GM12878 (cell line): ENCODE results near the gene KRIT1. TPM values are rescaled to one million over a fixed set of nuclear protein-coding genes. Genes with fewer than 3 reads are reported as not detected.

Experiments used
- ATAC-seq: fragments of 200-7000 bp; cut with Tn5 transposase; 3 replicates; pipeline ENCODE4 v1.9.1; 2020; ENCODE audit warnings: mild to moderate bottlenecking, moderate library complexity
- BruUV-seq: library from RNA; stranded (reverse); fragments of 400-500 nt; replicated peaks from 2 replicates; lab custom pipeline; 2021; lab: Mats Ljungman, UMichigan
- CTCF ChIA-PET: fragments of 300-600 bp; sonication (Branson Sonifier 250); formaldehyde crosslinking; extraction: SDS; loops from one replicate; lab custom pipeline; 2021; ENCODE audit warnings: inconsistent platforms; lab: Yijun Ruan, JAX
- POLR2A ChIA-PET: fragments of 350-600 bp; formaldehyde crosslinking; extraction: SDS; loops from one replicate; lab custom pipeline; 2021; ENCODE audit warnings: inconsistent platforms; lab: Charles Lee
- RAD21 ChIA-PET: fragments of 300-600 bp; sonication (Branson Sonifier 250); formaldehyde crosslinking; loops from one replicate; lab custom pipeline; 2023; ENCODE audit warnings: antibody characterized with exemption; ENCODE audit not compliant: unreplicated experiment; lab: Charles Lee
- SMC1A ChIA-PET: fragments of 300-600 bp; sonication (Branson Sonifier 250); formaldehyde crosslinking; loops from one replicate; lab custom pipeline; 2023; ENCODE audit not compliant: unreplicated experiment, uncharacterized antibody; lab: Charles Lee
- DNase-seq: peaks from one replicate; pipeline ENCODE4 v3.0.0-alpha.2; 2011; ENCODE audit warnings: low read depth, low spot score
- FAIRE-seq: peaks from 3 replicates; lab custom pipeline; 2011; peaks lifted over from hg19 to GRCh38; lab: Jason Lieb, UNC
- H2AFZ ChIP-seq: 2 replicates; pipeline ENCODE4 v1.6.0; 2011; ENCODE audit warnings: low read depth, low read length, control low read depth; ENCODE audit not compliant: control insufficient read depth
- H3K27ac ChIP-seq: 2 replicates; pipeline ENCODE4 v1.5.1; 2011; ENCODE audit warnings: control low read depth; ENCODE audit not compliant: control insufficient read depth, insufficient read depth
- H3K27me3 ChIP-seq, 2 experiments: replicated peaks in 1 of 2; 2 replicates each; pipeline versions ENCODE4 v1.6.0 to v1.6.1; 2011; ENCODE audit warnings: low read length in 1 of 2; ENCODE audit not compliant: control insufficient read depth in 2 of 2, insufficient read depth in 2 of 2
- H3K36me3 ChIP-seq, 2 experiments: 2 replicates each; pipeline ENCODE4 v1.5.1; 2011; ENCODE audit warnings: low read length in 1 of 2; ENCODE audit not compliant: control insufficient read depth in 2 of 2, insufficient read depth in 2 of 2
- H3K4me1 ChIP-seq: 2 replicates; pipeline ENCODE4 v1.6.1; 2011; ENCODE audit warnings: mild to moderate bottlenecking, low read length, moderate library complexity, mixed read lengths; ENCODE audit not compliant: control insufficient read depth, insufficient read depth
- H3K4me2 ChIP-seq: 2 replicates; pipeline ENCODE4 v1.6.0; 2011; ENCODE audit warnings: control low read depth; ENCODE audit not compliant: control insufficient read depth, insufficient read depth
- H3K4me3 ChIP-seq: fragments of 200-600 bp; sonication (generic); 2 replicates; pipeline ENCODE4 v1.5.1; 2016
- H3K79me2 ChIP-seq: 2 replicates; pipeline ENCODE4 v1.6.0; 2011; ENCODE audit warnings: low read length; ENCODE audit not compliant: control insufficient read depth, insufficient read depth
- H3K9ac ChIP-seq: 2 replicates; pipeline ENCODE4 v1.8.0; 2011; ENCODE audit warnings: low read length, control low read depth, mixed read lengths; ENCODE audit not compliant: control insufficient read depth, insufficient read depth
- H3K9me3 ChIP-seq: replicated peaks from 3 replicates; pipeline ENCODE4 v1.5.1; 2011; ENCODE audit warnings: mild to moderate bottlenecking, low read length; ENCODE audit not compliant: control insufficient read depth, insufficient read depth
- H4K20me1 ChIP-seq: 2 replicates; pipeline ENCODE4 v1.6.0; 2011; ENCODE audit not compliant: control insufficient read depth, insufficient read depth
- CHD2 ChIP-seq: IDR thresholded peaks from 2 replicates; pipeline ENCODE4 v1.6.1; 2011; ENCODE audit warnings: low read depth, low read length, improper control_type of control experiment, borderline replicate concordance
- ESRRA ChIP-seq: IDR thresholded peaks from 2 replicates; pipeline ENCODE4 v1.6.1; 2012; ENCODE audit warnings: mild to moderate bottlenecking, low read length, improper control_type of control experiment
- JUND ChIP-seq: IDR thresholded peaks from 2 replicates; pipeline ENCODE4 v1.6.1; 2012; ENCODE audit warnings: low read depth, mild to moderate bottlenecking, low read length, improper control_type of control experiment, moderate library complexity
- NFYB ChIP-seq: IDR thresholded peaks from 2 replicates; pipeline ENCODE4 v1.6.1; 2011; ENCODE audit warnings: low read depth, mild to moderate bottlenecking, low read length, improper control_type of control experiment, moderate library complexity; ENCODE audit not compliant: insufficient read depth
- RCOR1 ChIP-seq: conservative IDR thresholded peaks from 2 replicates; pipeline ENCODE4 v1.6.1; 2012; ENCODE audit warnings: low read depth, low read length, improper control_type of control experiment
- TCF3 ChIP-seq: IDR thresholded peaks from 2 replicates; pipeline ENCODE4 v1.6.1; 2012; ENCODE audit warnings: low read depth, mild to moderate bottlenecking, low read length, borderline replicate concordance; ENCODE audit not compliant: insufficient read depth
- ZNF207 ChIP-seq: fragments of 450-650 bp; IDR thresholded peaks from 2 replicates; pipeline ENCODE4 v1.6.1; 2014; ENCODE audit warnings: antibody characterized with exemption, mild to moderate bottlenecking, borderline replicate concordance
- WGBS: methylation state at CpG from one replicate; pipeline ENCODE4 v1.1.6; 2016; ENCODE audit warnings: low lambda C conversion rate; ENCODE audit not compliant: insufficient replicate concordance, insufficient coverage; ENCODE audit errors: missing lambda C conversion rate; 5-methylcytosine and 5-hydroxymethylcytosine counted together
- in situ Hi-C: fragments of 300-500 bp; cut with MboI; formaldehyde crosslinking; loops from 9 replicates; pipeline ENCODE4 v1.14.3; 2018; ENCODE audit warnings: mixed read lengths
- intact Hi-C: fragments of 100-400 bp; cut with micrococcal nuclease; formaldehyde crosslinking; loops from one replicate; pipeline ENCODE4 v1.14.2; 2022; ENCODE audit not compliant: unreplicated experiment
- polyA plus RNA-seq, 11 experiments: library from polyadenylated mRNA; depleted of rRNA in 4 of 11; unstranded in 6 of 11; stranded (reverse) in 5 of 11; fragments of >200 nt; fragmentation: Nextera tagmentation in 4 of 11; fragmentation: Illumina TruSeq in 1 of 11; extraction: Ambion mirVana in 4 of 11; extraction: Trizol in 1 of 11; gene quantifications; 1 replicate in 1 of 11; 2 replicates in 10 of 11; pipeline versions ENCODE4 v1.2.1 to v1.2.3, GENCODE V29; 2011 to 2016; ENCODE audit warnings: inconsistent platforms in 2 of 11, missing spikeins in 2 of 11, low read depth in 1 of 11
- total RNA-seq, 4 experiments: library from RNA; depleted of rRNA in 3 of 4; stranded (reverse); fragments of >200 nt in 3 of 4; fragmentation: Illumina TruSeq in 1 of 4; extraction: Trizol in 1 of 4; gene quantifications; 2 replicates each; pipeline versions ENCODE4 v1.2.1 to v1.2.3, GENCODE V29; 2013 to 2021
- TF ChIP-seq, protein P1 (sequence below): IDR thresholded peaks from 2 replicates; pipeline ENCODE4 v1.6.1; 2011; ENCODE audit warnings: low read depth, low read length, improper control_type of control experiment, borderline replicate concordance
- TF ChIP-seq, protein P2 (sequence below): IDR thresholded peaks from 2 replicates; pipeline ENCODE4 v1.6.1; 2011; ENCODE audit warnings: borderline replicate concordance, low read depth, mild to moderate bottlenecking, moderate library complexity, low read length; ENCODE audit not compliant: insufficient read depth, poor library complexity, severe bottlenecking
- TF ChIP-seq, protein P3 (sequence below): fragments of 450-650 bp; IDR thresholded peaks from 2 replicates; pipeline ENCODE4 v1.6.1; 2017; ENCODE audit warnings: mild to moderate bottlenecking, low read depth, inconsistent platforms; ENCODE audit not compliant: poor library complexity, severe bottlenecking
- TF ChIP-seq, protein P4 (sequence below): fragments of 450-650 bp; formaldehyde crosslinking; IDR thresholded peaks from 2 replicates; pipeline ENCODE4 v1.4.0; 2020; ENCODE audit warnings: mild to moderate bottlenecking, moderate library complexity

Gene KRIT1
- total and polyA plus RNA-seq, 10 of the 15 experiments (the other 5 are each of a cell fraction or from before 2014, with no cell fraction given): 12.0 to 60.1 (median 27.0) TPM

DNA sequence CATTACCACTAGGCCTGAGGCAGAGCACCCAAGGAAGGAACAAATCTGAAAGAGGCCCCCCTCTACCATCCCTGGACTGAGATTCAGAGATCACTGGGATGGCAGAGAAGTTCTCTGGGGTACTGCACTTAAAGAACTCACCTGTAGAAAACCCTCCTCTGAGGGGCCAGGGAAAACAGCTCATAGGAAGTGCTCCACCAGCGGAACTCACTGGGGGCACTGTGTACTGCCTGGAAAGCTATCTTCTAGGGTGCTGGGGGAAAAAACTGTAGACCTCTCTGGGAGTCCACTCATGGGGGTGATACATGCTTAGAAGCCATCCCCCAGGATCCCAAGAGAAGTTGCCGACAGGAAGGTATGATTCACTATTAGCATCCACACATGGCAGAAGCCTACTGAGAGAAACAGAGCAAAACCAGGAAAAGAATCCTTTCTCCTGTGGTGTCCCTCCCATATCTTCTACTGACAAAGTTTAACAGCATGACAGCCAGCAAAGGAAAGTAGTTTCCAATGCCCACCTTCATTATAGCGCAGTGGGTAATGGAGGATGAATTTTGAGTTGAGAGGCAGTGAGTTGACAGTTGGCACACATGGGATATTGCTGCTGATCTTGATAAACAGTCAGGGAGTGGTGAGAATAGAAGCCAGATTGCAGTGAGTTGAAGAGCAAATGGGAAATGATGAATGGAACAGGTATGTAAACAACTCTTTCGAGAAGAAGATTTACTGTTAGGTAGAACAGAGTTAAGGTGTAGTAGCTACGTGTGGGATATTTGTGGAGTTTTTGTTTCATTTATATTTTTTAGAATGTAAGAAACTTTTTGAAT, 20.9 kb upstream of the KRIT1 start:
- Histone ChIP-seq H3K4me3 (no peak overlapping the region), H3K9ac (no peak overlapping the region), H3K79me2 (peaks cover 17% of the 10 kb centered on the region), H3K4me2 (no peak overlapping the region), H3K27me3 (no peaks in the 10 kb centered on the region), H3K4me1 (no peaks in the 10 kb centered on the region), H3K36me3 (no peaks in the 10 kb centered on the region; a peak in 1 of 4 replicates), H2AFZ (no peak overlapping the region), H3K27ac (no peak overlapping the region), H4K20me1 (no peaks in the 10 kb centered on the region), H3K9me3 (peaks cover 2% of the 10 kb centered on the region; the same call in 2 of the 3 replicates)
- POLR2A ChIA-PET: interaction anchor here (0.6 kb wide), 1 partner anchor 10 kb away, joined by 3 read pairs; no protein-coding TSS in a partner anchor
- ATAC-seq (no peak), FAIRE-seq (no peak), DNase-seq (no peak)
- CTCF ChIA-PET: interaction anchor here (1.4 kb wide), 1 partner anchor 8 kb away, joined by 5 read pairs; no protein-coding TSS in a partner anchor
- 99% methylated on average over 5 of the region's 5 CpGs for WGBS
- in situ Hi-C loops (no loop called here), intact Hi-C loops (no loop called here)
- TF ChIP-seq ZNF207: no peak
- no peak for TF ChIP-seq JUND
- TF ChIP-seq CHD2: no peak
- TF ChIP-seq RCOR1: no peak
- TF ChIP-seq, protein P1, sequence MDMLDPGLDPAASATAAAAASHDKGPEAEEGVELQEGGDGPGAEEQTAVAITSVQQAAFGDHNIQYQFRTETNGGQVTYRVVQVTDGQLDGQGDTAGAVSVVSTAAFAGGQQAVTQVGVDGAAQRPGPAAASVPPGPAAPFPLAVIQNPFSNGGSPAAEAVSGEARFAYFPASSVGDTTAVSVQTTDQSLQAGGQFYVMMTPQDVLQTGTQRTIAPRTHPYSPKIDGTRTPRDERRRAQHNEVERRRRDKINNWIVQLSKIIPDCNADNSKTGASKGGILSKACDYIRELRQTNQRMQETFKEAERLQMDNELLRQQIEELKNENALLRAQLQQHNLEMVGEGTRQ: no peak
- TF ChIP-seq NFYB: no peak
- TF ChIP-seq, protein P2, sequence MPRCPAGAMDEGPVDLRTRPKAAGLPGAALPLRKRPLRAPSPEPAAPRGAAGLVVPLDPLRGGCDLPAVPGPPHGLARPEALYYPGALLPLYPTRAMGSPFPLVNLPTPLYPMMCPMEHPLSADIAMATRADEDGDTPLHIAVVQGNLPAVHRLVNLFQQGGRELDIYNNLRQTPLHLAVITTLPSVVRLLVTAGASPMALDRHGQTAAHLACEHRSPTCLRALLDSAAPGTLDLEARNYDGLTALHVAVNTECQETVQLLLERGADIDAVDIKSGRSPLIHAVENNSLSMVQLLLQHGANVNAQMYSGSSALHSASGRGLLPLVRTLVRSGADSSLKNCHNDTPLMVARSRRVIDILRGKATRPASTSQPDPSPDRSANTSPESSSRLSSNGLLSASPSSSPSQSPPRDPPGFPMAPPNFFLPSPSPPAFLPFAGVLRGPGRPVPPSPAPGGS: no peak
- no peak for TF ChIP-seq TCF3
- TF ChIP-seq, protein P3, sequence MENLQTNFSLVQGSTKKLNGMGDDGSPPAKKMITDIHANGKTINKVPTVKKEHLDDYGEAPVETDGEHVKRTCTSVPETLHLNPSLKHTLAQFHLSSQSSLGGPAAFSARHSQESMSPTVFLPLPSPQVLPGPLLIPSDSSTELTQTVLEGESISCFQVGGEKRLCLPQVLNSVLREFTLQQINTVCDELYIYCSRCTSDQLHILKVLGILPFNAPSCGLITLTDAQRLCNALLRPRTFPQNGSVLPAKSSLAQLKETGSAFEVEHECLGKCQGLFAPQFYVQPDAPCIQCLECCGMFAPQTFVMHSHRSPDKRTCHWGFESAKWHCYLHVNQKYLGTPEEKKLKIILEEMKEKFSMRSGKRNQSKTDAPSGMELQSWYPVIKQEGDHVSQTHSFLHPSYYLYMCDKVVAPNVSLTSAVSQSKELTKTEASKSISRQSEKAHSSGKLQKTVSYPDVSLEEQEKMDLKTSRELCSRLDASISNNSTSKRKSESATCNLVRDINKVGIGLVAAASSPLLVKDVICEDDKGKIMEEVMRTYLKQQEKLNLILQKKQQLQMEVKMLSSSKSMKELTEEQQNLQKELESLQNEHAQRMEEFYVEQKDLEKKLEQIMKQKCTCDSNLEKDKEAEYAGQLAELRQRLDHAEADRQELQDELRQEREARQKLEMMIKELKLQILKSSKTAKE: no peak
- TF ChIP-seq, protein P4, sequence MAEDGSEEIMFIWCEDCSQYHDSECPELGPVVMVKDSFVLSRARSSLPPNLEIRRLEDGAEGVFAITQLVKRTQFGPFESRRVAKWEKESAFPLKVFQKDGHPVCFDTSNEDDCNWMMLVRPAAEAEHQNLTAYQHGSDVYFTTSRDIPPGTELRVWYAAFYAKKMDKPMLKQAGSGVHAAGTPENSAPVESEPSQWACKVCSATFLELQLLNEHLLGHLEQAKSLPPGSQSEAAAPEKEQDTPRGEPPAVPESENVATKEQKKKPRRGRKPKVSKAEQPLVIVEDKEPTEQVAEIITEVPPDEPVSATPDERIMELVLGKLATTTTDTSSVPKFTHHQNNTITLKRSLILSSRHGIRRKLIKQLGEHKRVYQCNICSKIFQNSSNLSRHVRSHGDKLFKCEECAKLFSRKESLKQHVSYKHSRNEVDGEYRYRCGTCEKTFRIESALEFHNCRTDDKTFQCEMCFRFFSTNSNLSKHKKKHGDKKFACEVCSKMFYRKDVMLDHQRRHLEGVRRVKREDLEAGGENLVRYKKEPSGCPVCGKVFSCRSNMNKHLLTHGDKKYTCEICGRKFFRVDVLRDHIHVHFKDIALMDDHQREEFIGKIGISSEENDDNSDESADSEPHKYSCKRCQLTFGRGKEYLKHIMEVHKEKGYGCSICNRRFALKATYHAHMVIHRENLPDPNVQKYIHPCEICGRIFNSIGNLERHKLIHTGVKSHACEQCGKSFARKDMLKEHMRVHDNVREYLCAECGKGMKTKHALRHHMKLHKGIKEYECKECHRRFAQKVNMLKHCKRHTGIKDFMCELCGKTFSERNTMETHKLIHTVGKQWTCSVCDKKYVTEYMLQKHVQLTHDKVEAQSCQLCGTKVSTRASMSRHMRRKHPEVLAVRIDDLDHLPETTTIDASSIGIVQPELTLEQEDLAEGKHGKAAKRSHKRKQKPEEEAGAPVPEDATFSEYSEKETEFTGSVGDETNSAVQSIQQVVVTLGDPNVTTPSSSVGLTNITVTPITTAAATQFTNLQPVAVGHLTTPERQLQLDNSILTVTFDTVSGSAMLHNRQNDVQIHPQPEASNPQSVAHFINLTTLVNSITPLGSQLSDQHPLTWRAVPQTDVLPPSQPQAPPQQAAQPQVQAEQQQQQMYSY (CRISPR knock-in tag): no peak
- no peak for TF ChIP-seq ESRRA
- SMC1A ChIA-PET: interaction anchor here (0.7 to 1.9 kb wide), 2 partner anchors 9 to 19 kb away, joined by 3 to 6 read pairs; no protein-coding TSS in a partner anchor
- RAD21 ChIA-PET: no interaction called here
- no TSS peak for BruUV-seq
